ENCODE data around the gene CEP44.
"Not testable (repeated sequence)": the region's sequence is repeated elsewhere in the genome, so short reads cannot be mapped to it uniquely, and the experiment has no call there.

Gene CEP44

GRCh38 chr4:174283507-174284471 lies at the start of gene CEP44, which contains the start of gene FBXO8:
CEP44 (plus strand) TSS chr4:174283911; CDS start chr4:174299122, 15,211 bp downstream.
FBXO8 (minus strand) TSS chr4:174283667; CDS start chr4:174263092, 20,575 bp downstream.
- peak; percentile 69 for DNase-seq

GRCh38 chr4:174236359-174236758 lies 47.4 kb upstream of the CEP44 start:
- no peak for DNase-seq

GRCh38 chr4:174241162-174241561 lies 42.5 kb upstream of the CEP44 start:
- DNase-seq = no peak

- no peak for DNase-seq
Observed at GRCh38 chr4:174244441-174244840, 39.3 kb upstream of the CEP44 start.

GRCh38 chr4:174245714-174246113 lies 38.0 kb upstream of the CEP44 start:
- DNase-seq = no peak

GRCh38 chr4:174248407-174248806 lies 35.3 kb upstream of the CEP44 start:
- DNase-seq = no peak

- no peak for DNase-seq
Observed at GRCh38 chr4:174252412-174252811, 31.3 kb upstream of the CEP44 start.

GRCh38 chr4:174254613-174255012 lies 29.1 kb upstream of the CEP44 start:
- no peak for DNase-seq

GRCh38 chr4:174255374-174255773 lies 28.3 kb upstream of the CEP44 start:
- DNase-seq = no peak

GRCh38 chr4:174255786-174256185 lies 27.9 kb upstream of the CEP44 start:
- peak; percentile 48 for DNase-seq

GRCh38 chr4:174256277-174256713 lies 27.4 kb upstream of the CEP44 start:
- no peak for DNase-seq

GRCh38 chr4:174259580-174259979 lies 24.1 kb upstream of the CEP44 start:
- no peak for DNase-seq

- no peak for DNase-seq
Observed at GRCh38 chr4:174260099-174260498, 23.6 kb upstream of the CEP44 start.

- not testable (repeated sequence) for DNase-seq
Observed at GRCh38 chr4:174261432-174261831, 22.3 kb upstream of the CEP44 start.

GRCh38 chr4:174262624-174263444 lies 20.9 kb upstream of the CEP44 start:
- no peak for DNase-seq

GRCh38 chr4:174263445-174263736 lies 20.3 kb upstream of the CEP44 start:
- no peak for DNase-seq

- DNase-seq = peak; percentile 59
Observed at GRCh38 chr4:174265916-174266315, 17.8 kb upstream of the CEP44 start.

GRCh38 chr4:174266416-174266815 lies 17.3 kb upstream of the CEP44 start:
- DNase-seq = no peak

GRCh38 chr4:174273930-174274329 lies 9.8 kb upstream of the CEP44 start:
- DNase-seq = no peak

GRCh38 chr4:174274436-174274835 lies 9.3 kb upstream of the CEP44 start:
- no peak for DNase-seq

GRCh38 chr4:174275101-174275500 lies 8.6 kb upstream of the CEP44 start:
- DNase-seq = no peak

GRCh38 chr4:174277433-174277832 lies 6.3 kb upstream of the CEP44 start:
- no peak for DNase-seq

GRCh38 chr4:174278467-174278866 lies 5.2 kb upstream of the CEP44 start:
- no peak for DNase-seq

All from DMS 273 treated with DMSO at 0.1 percent for 48 hours (cell line).